MM.1S (cell line): ENCODE measurements around the gene TMEM154.

Source experiments
- DNase-seq: peaks from one replicate; pipeline ENCODE4 v3.0.0-alpha.2; 2015
- H2AFZ ChIP-seq: fragments of 300-600 bp; sonication (generic); 2 replicates; pipeline ENCODE4 v1.6.0; 2016; ENCODE audit warnings: antibody characterized with exemption, low read length
- H3F3A ChIP-seq: fragments of 300-600 bp; sonication (generic); 2 replicates; pipeline ENCODE4 v1.6.1; 2016; ENCODE audit warnings: mild to moderate bottlenecking, antibody characterized with exemption, low read length, moderate library complexity, mixed read lengths; ENCODE audit not compliant: insufficient read depth
- H3K27ac ChIP-seq: fragments of 300-600 bp; sonication (generic); 2 replicates; pipeline ENCODE4 v1.5.1; 2016; ENCODE audit warnings: mild to moderate bottlenecking, low read length
- H3K27me3 ChIP-seq: fragments of 300-600 bp; sonication (generic); replicated peaks from 2 replicates; pipeline ENCODE4 v1.6.0; 2016; ENCODE audit warnings: low read length; ENCODE audit not compliant: insufficient read depth
- H3K36me3 ChIP-seq: fragments of 300-600 bp; sonication (generic); replicated peaks from 2 replicates; pipeline ENCODE4 v1.6.1; 2016; ENCODE audit warnings: mild to moderate bottlenecking, low read length, mixed read lengths; ENCODE audit not compliant: insufficient read depth
- H3K4me1 ChIP-seq: fragments of 300-600 bp; sonication (generic); 2 replicates; pipeline ENCODE4 v1.6.1; 2016; ENCODE audit warnings: low read length, mixed read lengths
- H3K4me2 ChIP-seq: fragments of 300-600 bp; sonication (generic); 2 replicates; pipeline ENCODE4 v1.6.0; 2016; ENCODE audit warnings: low read depth, low read length
- H3K4me3 ChIP-seq: fragments of 300-600 bp; sonication (generic); 2 replicates; pipeline ENCODE4 v1.5.1; 2016; ENCODE audit warnings: low read length, mixed read lengths
- H3K79me2 ChIP-seq: fragments of 300-600 bp; sonication (generic); 2 replicates; pipeline ENCODE4 v1.6.1; 2016; ENCODE audit warnings: mixed run types, low read length, mixed read lengths
- H3K9ac ChIP-seq: fragments of 300-600 bp; sonication (generic); 2 replicates; pipeline ENCODE4 v1.6.1; 2016; ENCODE audit warnings: low read length, mixed read lengths
- H3K9me2 ChIP-seq: fragments of 300-600 bp; sonication (generic); replicated peaks from 2 replicates; pipeline ENCODE4 v1.6.1; 2016; ENCODE audit warnings: mild to moderate bottlenecking, low read length, mixed read lengths; ENCODE audit not compliant: insufficient read depth
- H3K9me3 ChIP-seq: fragments of 300-600 bp; sonication (generic); replicated peaks from 2 replicates; pipeline ENCODE4 v1.6.1; 2016; ENCODE audit warnings: mild to moderate bottlenecking, low read length, mixed read lengths; ENCODE audit not compliant: insufficient read depth
- H4K20me1 ChIP-seq: fragments of 300-600 bp; sonication (generic); 2 replicates; pipeline ENCODE4 v1.6.1; 2016; ENCODE audit warnings: mild to moderate bottlenecking, low read length, moderate library complexity, mixed read lengths; ENCODE audit not compliant: insufficient read depth
- EZH2 ChIP-seq: fragments of 300-600 bp; sonication (generic); optimal IDR thresholded peaks from 2 replicates; pipeline ENCODE3; 2017; ENCODE audit warnings: low read depth, mild to moderate bottlenecking, antibody characterized with exemption, low read length, mixed read lengths
- EZH2phosphoT487 ChIP-seq: fragments of 300-600 bp; sonication (generic); IDR thresholded peaks from 2 replicates; pipeline ENCODE4 v1.6.1; 2018; ENCODE audit warnings: antibody characterized with exemption, low read length
- TF ChIP-seq, protein P1 (sequence below): fragments of 300-600 bp; sonication (generic); IDR thresholded peaks from 2 replicates; pipeline ENCODE4 v1.5.1; 2016; ENCODE audit warnings: antibody characterized with exemption, low read length, mixed read lengths

The TMEM154 gene

GRCh38 chr4:152679414-152680281 lies at the start of gene TMEM154:
TMEM154 (minus strand) TSS chr4:152679997; CDS start chr4:152679933, 64 bp downstream.
- peak; percentile 81 for DNase-seq
- H2AFZ ChIP-seq, result peak within 1 kb of the TSS; percentile 67
- H3K9ac ChIP-seq, result peak within 1 kb of the TSS; percentile 71

GRCh38 chr4:152729466-152729865 lies 49.7 kb upstream of the TMEM154 start:
- H3K36me3 ChIP-seq, result no peaks in the 10 kb centered on the region
- H3K9me2 ChIP-seq, result no peaks in the 10 kb centered on the region
- H3K9ac ChIP-seq, result no peak overlapping the region
- 0 out of 2 replicates have a peak overlapping the region, but pooled peaks have one; percentile 14 for H2AFZ ChIP-seq
- H3K4me2 ChIP-seq, result no peak overlapping the region
- no peaks in the 10 kb centered on the region for H4K20me1 ChIP-seq
- no peak overlapping the region for H3K4me3 ChIP-seq
- TF ChIP-seq, protein P1, sequence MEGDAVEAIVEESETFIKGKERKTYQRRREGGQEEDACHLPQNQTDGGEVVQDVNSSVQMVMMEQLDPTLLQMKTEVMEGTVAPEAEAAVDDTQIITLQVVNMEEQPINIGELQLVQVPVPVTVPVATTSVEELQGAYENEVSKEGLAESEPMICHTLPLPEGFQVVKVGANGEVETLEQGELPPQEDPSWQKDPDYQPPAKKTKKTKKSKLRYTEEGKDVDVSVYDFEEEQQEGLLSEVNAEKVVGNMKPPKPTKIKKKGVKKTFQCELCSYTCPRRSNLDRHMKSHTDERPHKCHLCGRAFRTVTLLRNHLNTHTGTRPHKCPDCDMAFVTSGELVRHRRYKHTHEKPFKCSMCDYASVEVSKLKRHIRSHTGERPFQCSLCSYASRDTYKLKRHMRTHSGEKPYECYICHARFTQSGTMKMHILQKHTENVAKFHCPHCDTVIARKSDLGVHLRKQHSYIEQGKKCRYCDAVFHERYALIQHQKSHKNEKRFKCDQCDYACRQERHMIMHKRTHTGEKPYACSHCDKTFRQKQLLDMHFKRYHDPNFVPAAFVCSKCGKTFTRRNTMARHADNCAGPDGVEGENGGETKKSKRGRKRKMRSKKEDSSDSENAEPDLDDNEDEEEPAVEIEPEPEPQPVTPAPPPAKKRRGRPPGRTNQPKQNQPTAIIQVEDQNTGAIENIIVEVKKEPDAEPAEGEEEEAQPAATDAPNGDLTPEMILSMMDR, result no peak
- TF ChIP-seq EZH2, result no peak
- no peak for TF ChIP-seq EZH2phosphoT487
- no peak overlapping the region for H3K27ac ChIP-seq
- H3K9me3 ChIP-seq, result no peaks in the 10 kb centered on the region
- no peak for DNase-seq
- no peaks in the 10 kb centered on the region for H3K27me3 ChIP-seq
- H3K79me2 ChIP-seq, result no peaks in the 10 kb centered on the region
- peaks cover 9% of the 10 kb centered on the region for H3K4me1 ChIP-seq
- H3F3A ChIP-seq, result 0 out of 2 replicates have a peak, but pooled peaks cover 2% of the 10 kb centered on the region

More at GRCh38 chr4:152679414-152680281, at the start of gene TMEM154:
- 0 out of 2 replicates have a peak, but pooled peaks cover 6% of the 10 kb centered on the region for H3F3A ChIP-seq
- no peaks in the 10 kb centered on the region for H4K20me1 ChIP-seq
- H3K27ac ChIP-seq, result peak within 1 kb of the TSS; percentile 57; the same call in 1 of the 2 replicates
- H3K4me3 ChIP-seq, result peak within 1 kb of the TSS; percentile 77
- H3K27me3 ChIP-seq, result no peaks in the 10 kb centered on the region
- no peaks in the 10 kb centered on the region for H3K9me2 ChIP-seq
- no peaks in the 10 kb centered on the region for H3K36me3 ChIP-seq
- H3K4me1 ChIP-seq, result peaks cover 21% of the 10 kb centered on the region
- H3K79me2 ChIP-seq, result peaks cover 21% of the 10 kb centered on the region
- H3K9me3 ChIP-seq, result no peaks in the 10 kb centered on the region
- TF ChIP-seq EZH2 (no peak), EZH2phosphoT487 (no peak)
- TF ChIP-seq, protein P1, result no peak
- H3K4me2 ChIP-seq, result peak within 1 kb of the TSS; percentile 54

- Histone ChIP-seq H3K4me3 (no peak overlapping the region), H3K9me3 (no peaks in the 10 kb centered on the region)
- no peak for DNase-seq
Observed at GRCh38 chr4:152728343-152728742, 48.5 kb upstream of the TMEM154 start.

More at GRCh38 chr4:152728343-152728742, 48.5 kb upstream of the TMEM154 start:
- Histone ChIP-seq H2AFZ (no peak overlapping the region), H3K79me2 (no peaks in the 10 kb centered on the region), H3K27ac (no peak overlapping the region), H3K9ac (no peak overlapping the region), H3K27me3 (no peaks in the 10 kb centered on the region), H3F3A (no peaks in the 10 kb centered on the region), H3K4me1 (no peaks in the 10 kb centered on the region; the same call in 1 of the 2 replicates), H3K4me2 (no peak overlapping the region), H3K36me3 (no peaks in the 10 kb centered on the region), H4K20me1 (no peaks in the 10 kb centered on the region), H3K9me2 (no peaks in the 10 kb centered on the region)
- TF ChIP-seq EZH2phosphoT487, result no peak
- no peak for TF ChIP-seq EZH2
- TF ChIP-seq, protein P1, result no peak
